ENCODE results near the gene LAMA5. TPM values are rescaled to one million over a fixed set of nuclear protein-coding genes. Genes with fewer than 3 reads are reported as not detected.

Gene LAMA5
- total RNA-seq, 1 experiment from 2014 or later: 321 TPM

DNA sequence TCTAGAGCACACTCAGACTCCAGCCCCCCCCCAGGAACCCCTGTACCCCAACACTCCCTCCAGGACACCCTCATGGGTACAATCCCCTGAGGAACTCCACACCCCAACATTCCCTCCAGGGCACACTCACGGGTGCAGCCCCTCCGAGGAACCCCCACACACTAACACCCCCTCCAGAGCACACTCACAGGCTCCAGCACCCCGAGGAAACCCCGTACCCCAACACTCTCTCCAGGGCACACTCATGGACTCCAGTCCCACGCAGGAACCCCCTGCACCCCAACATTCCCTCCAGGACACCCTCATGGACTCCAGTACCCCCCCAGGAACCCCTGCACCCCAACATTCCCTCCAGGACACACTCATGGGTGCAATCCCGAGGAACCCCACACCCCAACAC lies 31.6 kb downstream of the LAMA5 start:
- RAD21 ChIA-PET (ENCODE audit: low non-redundant PET in 1 of 2, low total read pairs in 2 of 2, uncharacterized antibody in 2 of 2, unreplicated experiment in 2 of 2): no interaction called here

More for the DNA sequence above, 31.6 kb downstream of the LAMA5 start:
- H3K4me2 ChIP-seq (ENCODE audit: low read length): no peak overlapping the region
- no peak overlapping the region for H3K27ac ChIP-seq (ENCODE audit: low read depth, low read length)
- no peaks in the 10 kb centered on the region for H4K20me1 ChIP-seq (ENCODE audit: insufficient read depth)
- ChIA-PET CTCF (no interaction called here), POLR2A (no interaction called here)
- H3K9me3 ChIP-seq (ENCODE audit: control insufficient read depth in 1 of 2, insufficient read depth in 1 of 2, low read depth in 1 of 2, low read length in 2 of 2): no peaks in the 10 kb centered on the region
- no peak overlapping the region for H3K4me3 ChIP-seq (replicated peaks in 1 of 2; ENCODE audit: low read depth in 1 of 2, low read length in 2 of 2)
- H3K27me3 ChIP-seq (ENCODE audit: insufficient read depth, low read length): no peaks in the 10 kb centered on the region
- peaks cover 23 to 32% of the 10 kb centered on the region in 2 experiments; a peak in 3 of 4 replicates for H3K36me3 ChIP-seq (ENCODE audit: control insufficient read depth in 1 of 2, insufficient read depth in 2 of 2, low read length in 2 of 2)
- TF ChIP-seq ZFX (IDR thresholded peaks at IDR 0.05) (no peak), EZH2phosphoT487 (IDR thresholded peaks at IDR 0.05; ENCODE audit: borderline replicate concordance) (no peak), SP1 (IDR thresholded peaks at IDR 0.05; ENCODE audit: low read depth) (no peak), CBX3 (IDR thresholded peaks at IDR 0.05; ENCODE audit: low read depth) (no peak), ZNF274 (IDR thresholded peaks at IDR 0.05; ENCODE audit: low read depth, low read length) (no peak), POLR2A (IDR thresholded peaks at IDR 0.05; ENCODE audit: borderline replicate concordance, extremely low read depth, insufficient read depth, insufficient read length) (no peak)
- TF ChIP-seq, protein P1, sequence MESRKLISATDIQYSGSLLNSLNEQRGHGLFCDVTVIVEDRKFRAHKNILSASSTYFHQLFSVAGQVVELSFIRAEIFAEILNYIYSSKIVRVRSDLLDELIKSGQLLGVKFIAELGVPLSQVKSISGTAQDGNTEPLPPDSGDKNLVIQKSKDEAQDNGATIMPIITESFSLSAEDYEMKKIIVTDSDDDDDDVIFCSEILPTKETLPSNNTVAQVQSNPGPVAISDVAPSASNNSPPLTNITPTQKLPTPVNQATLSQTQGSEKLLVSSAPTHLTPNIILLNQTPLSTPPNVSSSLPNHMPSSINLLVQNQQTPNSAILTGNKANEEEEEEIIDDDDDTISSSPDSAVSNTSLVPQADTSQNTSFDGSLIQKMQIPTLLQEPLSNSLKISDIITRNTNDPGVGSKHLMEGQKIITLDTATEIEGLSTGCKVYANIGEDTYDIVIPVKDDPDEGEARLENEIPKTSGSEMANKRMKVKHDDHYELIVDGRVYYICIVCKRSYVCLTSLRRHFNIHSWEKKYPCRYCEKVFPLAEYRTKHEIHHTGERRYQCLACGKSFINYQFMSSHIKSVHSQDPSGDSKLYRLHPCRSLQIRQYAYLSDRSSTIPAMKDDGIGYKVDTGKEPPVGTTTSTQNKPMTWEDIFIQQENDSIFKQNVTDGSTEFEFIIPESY (IDR thresholded peaks at IDR 0.05; ENCODE audit: extremely low read depth, insufficient replicate concordance, low read length): no peak
- TF ChIP-seq, protein P2, sequence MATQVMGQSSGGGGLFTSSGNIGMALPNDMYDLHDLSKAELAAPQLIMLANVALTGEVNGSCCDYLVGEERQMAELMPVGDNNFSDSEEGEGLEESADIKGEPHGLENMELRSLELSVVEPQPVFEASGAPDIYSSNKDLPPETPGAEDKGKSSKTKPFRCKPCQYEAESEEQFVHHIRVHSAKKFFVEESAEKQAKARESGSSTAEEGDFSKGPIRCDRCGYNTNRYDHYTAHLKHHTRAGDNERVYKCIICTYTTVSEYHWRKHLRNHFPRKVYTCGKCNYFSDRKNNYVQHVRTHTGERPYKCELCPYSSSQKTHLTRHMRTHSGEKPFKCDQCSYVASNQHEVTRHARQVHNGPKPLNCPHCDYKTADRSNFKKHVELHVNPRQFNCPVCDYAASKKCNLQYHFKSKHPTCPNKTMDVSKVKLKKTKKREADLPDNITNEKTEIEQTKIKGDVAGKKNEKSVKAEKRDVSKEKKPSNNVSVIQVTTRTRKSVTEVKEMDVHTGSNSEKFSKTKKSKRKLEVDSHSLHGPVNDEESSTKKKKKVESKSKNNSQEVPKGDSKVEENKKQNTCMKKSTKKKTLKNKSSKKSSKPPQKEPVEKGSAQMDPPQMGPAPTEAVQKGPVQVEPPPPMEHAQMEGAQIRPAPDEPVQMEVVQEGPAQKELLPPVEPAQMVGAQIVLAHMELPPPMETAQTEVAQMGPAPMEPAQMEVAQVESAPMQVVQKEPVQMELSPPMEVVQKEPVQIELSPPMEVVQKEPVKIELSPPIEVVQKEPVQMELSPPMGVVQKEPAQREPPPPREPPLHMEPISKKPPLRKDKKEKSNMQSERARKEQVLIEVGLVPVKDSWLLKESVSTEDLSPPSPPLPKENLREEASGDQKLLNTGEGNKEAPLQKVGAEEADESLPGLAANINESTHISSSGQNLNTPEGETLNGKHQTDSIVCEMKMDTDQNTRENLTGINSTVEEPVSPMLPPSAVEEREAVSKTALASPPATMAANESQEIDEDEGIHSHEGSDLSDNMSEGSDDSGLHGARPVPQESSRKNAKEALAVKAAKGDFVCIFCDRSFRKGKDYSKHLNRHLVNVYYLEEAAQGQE (IDR thresholded peaks at IDR 0.05; ENCODE audit: low read depth): no peak
- H3K79me2 ChIP-seq (ENCODE audit: insufficient read depth, low read length): no peaks in the 10 kb centered on the region
- DNase-seq (ENCODE audit: low read depth, low spot score) (no peak), ATAC-seq (no peak)
- intact Hi-C loops (cut with micrococcal nuclease): no loop called here
- H3K4me1 ChIP-seq (ENCODE audit: control insufficient read depth in 1 of 2, insufficient read depth in 2 of 2, low read length in 2 of 2): no peaks in the 10 kb centered on the region
- H3K9me2 ChIP-seq (ENCODE audit: insufficient read depth): no peaks in the 10 kb centered on the region
- H2AFZ ChIP-seq (ENCODE audit: low read depth, low read length, poor library complexity, severe bottlenecking): no peak overlapping the region
- H3K9ac ChIP-seq (ENCODE audit: low read length): no peak overlapping the region
- BruUV-seq (replicated peaks): no TSS peak
